T-helper 1 cell treated with Interleukin-12 subunit alpha and Interleukin-12 subunit beta and Interleukin-4 antibody, amounts not matched to agents 30 μg/mL and 1 μg/mL, for 36 hours (primary cell): ENCODE data around the gene GPATCH1.

Experiments
- H3K27ac Mint-ChIP-seq: one replicate; pipeline ENCODE4 v1.8.0; 2021; ENCODE audit warnings: mild to moderate bottlenecking, mixed read lengths
- H3K27me3 Mint-ChIP-seq: one replicate; pipeline ENCODE4 v1.8.0; 2021; ENCODE audit warnings: low read depth, mixed read lengths
- H3K36me3 Mint-ChIP-seq: one replicate; pipeline ENCODE4 v1.8.0; 2021; ENCODE audit warnings: low read depth, mixed read lengths
- H3K4me1 Mint-ChIP-seq: one replicate; pipeline ENCODE4 v1.8.0; 2021; ENCODE audit warnings: low read depth, mixed read lengths
- H3K4me3 Mint-ChIP-seq: one replicate; pipeline ENCODE4 v1.8.0; 2021; ENCODE audit warnings: mild to moderate bottlenecking, moderate library complexity, mixed read lengths
- H3K9me3 Mint-ChIP-seq: one replicate; pipeline ENCODE4 v1.8.0; 2021; ENCODE audit warnings: mixed read lengths

GPATCH1 gene

GRCh38 chr19:33171916-33172359 is 91.0 kb downstream of the GPATCH1 start:
- no peak overlapping the region for H3K27ac Mint-ChIP-seq
- H3K4me1 Mint-ChIP-seq = peaks cover 17% of the 10 kb centered on the region
- H3K9me3 Mint-ChIP-seq = peaks cover 18% of the 10 kb centered on the region
- H3K4me3 Mint-ChIP-seq = no peak overlapping the region
- peaks cover 10% of the 10 kb centered on the region for H3K27me3 Mint-ChIP-seq
- H3K36me3 Mint-ChIP-seq = peaks cover 9% of the 10 kb centered on the region

- Mint-ChIP-seq H3K9me3 (no peaks in the 10 kb centered on the region), H3K27me3 (peaks cover 7% of the 10 kb centered on the region), H3K4me3 (no peak overlapping the region), H3K27ac (no peak overlapping the region), H3K36me3 (peaks cover 4% of the 10 kb centered on the region), H3K4me1 (peaks cover 17% of the 10 kb centered on the region)
These were observed 93.2 kb downstream of the GPATCH1 start for GRCh38 chr19:33174186-33174585.

GRCh38 chr19:33175156-33175782 is 94.3 kb downstream of the GPATCH1 start:
- Mint-ChIP-seq H3K36me3 (peaks cover 4% of the 10 kb centered on the region), H3K27me3 (peaks cover 14% of the 10 kb centered on the region), H3K27ac (peak overlapping the region; percentile 98), H3K9me3 (no peaks in the 10 kb centered on the region), H3K4me3 (peak overlapping the region; percentile 98), H3K4me1 (peaks cover 17% of the 10 kb centered on the region)

- H3K27ac Mint-ChIP-seq = peak overlapping the region; percentile 98
- H3K4me1 Mint-ChIP-seq = peaks cover 17% of the 10 kb centered on the region
- peak overlapping the region; percentile 98 for H3K4me3 Mint-ChIP-seq
- no peaks in the 10 kb centered on the region for H3K9me3 Mint-ChIP-seq
- peaks cover 4% of the 10 kb centered on the region for H3K36me3 Mint-ChIP-seq
- peaks cover 18% of the 10 kb centered on the region for H3K27me3 Mint-ChIP-seq
These were observed 95.1 kb downstream of the GPATCH1 start for GRCh38 chr19:33175886-33176669.

GRCh38 chr19:33176670-33177416 is 95.9 kb downstream of the GPATCH1 start:
- peaks cover 4% of the 10 kb centered on the region for H3K36me3 Mint-ChIP-seq
- H3K27ac Mint-ChIP-seq = peak overlapping the region; percentile 98
- peaks cover 18% of the 10 kb centered on the region for H3K27me3 Mint-ChIP-seq
- no peaks in the 10 kb centered on the region for H3K9me3 Mint-ChIP-seq
- peak overlapping the region; percentile 98 for H3K4me3 Mint-ChIP-seq
- H3K4me1 Mint-ChIP-seq = peaks cover 17% of the 10 kb centered on the region

- Mint-ChIP-seq H3K27me3 (peaks cover 18% of the 10 kb centered on the region), H3K4me3 (peak overlapping the region; percentile 98), H3K9me3 (no peaks in the 10 kb centered on the region), H3K4me1 (peaks cover 15% of the 10 kb centered on the region), H3K36me3 (peaks cover 3% of the 10 kb centered on the region), H3K27ac (peak overlapping the region; percentile 98)
These were observed 96.5 kb downstream of the GPATCH1 start for GRCh38 chr19:33177417-33177979.
